GM19025 (cell line): ENCODE measurements around the gene CYTIP.

Experiments used
- ATAC-seq: cut with Tn5 transposase; IDR thresholded peaks from one replicate; pipeline ENCODE4 v1.9.1; 2021; ENCODE audit warnings: mild to moderate bottlenecking, low read depth, moderate library complexity; ENCODE audit not compliant: unreplicated experiment

The CYTIP gene

GRCh38 chr2:157443795-157444640, at the start of gene CYTIP:
Gene CYTIP, minus strand, starts transcription at chr2:157444089. Its CDS starts 69 bp downstream, at chr2:157444020.
- ATAC-seq = peak; percentile 29

GRCh38 chr2:157492189-157492773, 48.4 kb upstream of the CYTIP start:
- ATAC-seq = peak; percentile 90

GRCh38 chr2:157489983-157490382, 46.1 kb upstream of the CYTIP start:
- no peak for ATAC-seq

GRCh38 chr2:157488877-157489276, 45.0 kb upstream of the CYTIP start:
- no peak for ATAC-seq

GRCh38 chr2:157487747-157488146, 43.9 kb upstream of the CYTIP start:
- ATAC-seq = no peak

GRCh38 chr2:157487271-157487610, 43.4 kb upstream of the CYTIP start:
- no peak for ATAC-seq

- ATAC-seq = no peak
Measured at GRCh38 chr2:157486596-157487270, 42.8 kb upstream of the CYTIP start.

GRCh38 chr2:157480182-157480961, 36.5 kb upstream of the CYTIP start:
- ATAC-seq = peak; percentile 80

- ATAC-seq = peak; percentile 22
Measured at GRCh38 chr2:157479081-157480027, 35.5 kb upstream of the CYTIP start.

GRCh38 chr2:157477919-157478318, 34.0 kb upstream of the CYTIP start:
- ATAC-seq = no peak

- ATAC-seq = no peak
Measured at GRCh38 chr2:157476953-157477709, 33.2 kb upstream of the CYTIP start.

- ATAC-seq = no peak
Measured at GRCh38 chr2:157475722-157476390, 32.0 kb upstream of the CYTIP start.

GRCh38 chr2:157473581-157473980, 29.7 kb upstream of the CYTIP start:
- ATAC-seq = no peak

GRCh38 chr2:157471078-157471477, 27.2 kb upstream of the CYTIP start:
- ATAC-seq = no peak

- peak; percentile 39 for ATAC-seq
Measured at GRCh38 chr2:157470321-157470720, 26.4 kb upstream of the CYTIP start.

- ATAC-seq = no peak
Measured at GRCh38 chr2:157469726-157470125, 25.8 kb upstream of the CYTIP start.

- ATAC-seq = peak; percentile 71
Measured at GRCh38 chr2:157468931-157469708, 25.2 kb upstream of the CYTIP start.

GRCh38 chr2:157466764-157467163, 22.9 kb upstream of the CYTIP start:
- ATAC-seq = peak; percentile 40
